Fibroblast of lung (primary cell): ENCODE measurements around the gene NXN.

Experiments used
- EZH2 ChIP-seq: IDR thresholded peaks from 2 replicates; pipeline ENCODE4 v1.5.1; 2012; ENCODE audit warnings: low read length, control low read depth, mild to moderate bottlenecking; ENCODE audit errors: missing control alignments
- TF ChIP-seq, protein P1 (sequence below), 2 donors: IDR thresholded peaks in 1 of 2; conservative IDR thresholded peaks in 1 of 2; 1 replicate in 1 of 2; 2 replicates in 1 of 2; pipeline ENCODE4 v1.5.1; 2011 to 2012; ENCODE audit warnings: low read length in 2 of 2, control low read depth in 1 of 2, inconsistent platforms in 1 of 2, low read depth in 1 of 2, mild to moderate bottlenecking in 1 of 2

DNA sequence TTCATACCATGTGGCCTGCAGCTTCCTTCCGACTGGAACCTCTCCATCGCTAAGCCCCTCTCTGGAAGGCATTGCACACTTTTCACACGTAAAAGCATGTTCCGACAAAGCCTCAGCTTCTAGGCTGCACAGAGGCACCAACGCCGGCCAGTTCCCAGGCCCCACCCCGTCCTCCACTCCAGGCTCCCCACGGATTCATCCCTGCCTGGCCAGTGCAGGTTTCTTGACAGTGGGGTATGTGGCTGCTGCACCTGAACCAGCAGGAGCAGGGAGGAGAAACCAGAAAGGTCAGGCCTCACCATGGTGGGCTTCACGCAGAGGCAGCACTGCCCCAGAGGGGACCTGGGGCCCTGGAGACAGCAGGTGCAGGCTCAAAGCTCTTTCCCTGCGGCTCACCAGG, 31.6 kb upstream of the NXN start:
- TF ChIP-seq EZH2: no peak
- TF ChIP-seq, protein P1, sequence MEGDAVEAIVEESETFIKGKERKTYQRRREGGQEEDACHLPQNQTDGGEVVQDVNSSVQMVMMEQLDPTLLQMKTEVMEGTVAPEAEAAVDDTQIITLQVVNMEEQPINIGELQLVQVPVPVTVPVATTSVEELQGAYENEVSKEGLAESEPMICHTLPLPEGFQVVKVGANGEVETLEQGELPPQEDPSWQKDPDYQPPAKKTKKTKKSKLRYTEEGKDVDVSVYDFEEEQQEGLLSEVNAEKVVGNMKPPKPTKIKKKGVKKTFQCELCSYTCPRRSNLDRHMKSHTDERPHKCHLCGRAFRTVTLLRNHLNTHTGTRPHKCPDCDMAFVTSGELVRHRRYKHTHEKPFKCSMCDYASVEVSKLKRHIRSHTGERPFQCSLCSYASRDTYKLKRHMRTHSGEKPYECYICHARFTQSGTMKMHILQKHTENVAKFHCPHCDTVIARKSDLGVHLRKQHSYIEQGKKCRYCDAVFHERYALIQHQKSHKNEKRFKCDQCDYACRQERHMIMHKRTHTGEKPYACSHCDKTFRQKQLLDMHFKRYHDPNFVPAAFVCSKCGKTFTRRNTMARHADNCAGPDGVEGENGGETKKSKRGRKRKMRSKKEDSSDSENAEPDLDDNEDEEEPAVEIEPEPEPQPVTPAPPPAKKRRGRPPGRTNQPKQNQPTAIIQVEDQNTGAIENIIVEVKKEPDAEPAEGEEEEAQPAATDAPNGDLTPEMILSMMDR (conservative IDR thresholded peaks at IDR 0.05 in 1 of 2, IDR thresholded peaks at IDR 0.05 in 1 of 2; ENCODE audit: low read depth in 1 of 2, low read length in 2 of 2): no peak
